Upper lobe of left lung (tissue), 4 donors: Measurements from ENCODE around the gene NECTIN2.

ENCODE experiments used
- EP300 ChIP-seq, 4 donors: sonication (generic); formaldehyde crosslinking; IDR thresholded peaks; one replicate each; pipeline ENCODE4 v1.5.1; 2017; ENCODE audit warnings: antibody characterized with exemption in 4 of 4, control low read depth in 2 of 4
- TF ChIP-seq, protein P1 (sequence below), 6 experiments: fragments of 450-650 bp in 4 of 6; fragments of 200-600 bp in 2 of 6; sonication (generic) in 2 of 6; IDR thresholded peaks; one replicate each; pipeline ENCODE4 v1.5.1; 2016 to 2019; ENCODE audit warnings: antibody characterized with exemption in 6 of 6

DNA sequence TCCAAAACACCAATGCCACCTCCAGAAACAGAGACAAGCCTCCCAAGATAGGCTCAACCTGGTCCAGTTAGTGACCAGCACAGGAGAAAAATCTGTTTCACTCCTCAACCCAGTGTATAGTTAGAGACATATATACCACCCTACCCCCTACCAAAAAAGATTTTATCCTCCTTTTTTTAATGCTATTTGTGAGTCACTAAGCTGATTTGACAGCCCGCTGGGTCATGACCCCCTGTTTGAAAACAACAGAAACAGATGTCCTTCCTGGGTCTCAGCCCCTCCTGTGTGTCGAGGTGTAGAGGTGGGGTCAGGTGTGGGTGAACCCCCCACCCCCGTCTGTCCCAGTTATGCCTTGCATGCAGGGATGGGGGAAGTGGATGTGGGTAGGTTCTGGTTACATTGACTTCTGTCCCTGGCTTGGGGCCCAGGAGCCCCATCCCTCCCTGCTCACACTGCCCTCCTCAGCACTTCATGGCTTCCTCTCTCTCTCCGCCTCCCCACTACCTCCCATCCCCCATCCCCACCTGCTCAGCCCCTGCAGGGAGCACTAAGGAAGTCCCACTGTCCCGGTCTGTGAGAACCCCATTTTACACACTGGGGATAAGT, 30.9 kb downstream of the NECTIN2 start:
- TF ChIP-seq, protein P1, sequence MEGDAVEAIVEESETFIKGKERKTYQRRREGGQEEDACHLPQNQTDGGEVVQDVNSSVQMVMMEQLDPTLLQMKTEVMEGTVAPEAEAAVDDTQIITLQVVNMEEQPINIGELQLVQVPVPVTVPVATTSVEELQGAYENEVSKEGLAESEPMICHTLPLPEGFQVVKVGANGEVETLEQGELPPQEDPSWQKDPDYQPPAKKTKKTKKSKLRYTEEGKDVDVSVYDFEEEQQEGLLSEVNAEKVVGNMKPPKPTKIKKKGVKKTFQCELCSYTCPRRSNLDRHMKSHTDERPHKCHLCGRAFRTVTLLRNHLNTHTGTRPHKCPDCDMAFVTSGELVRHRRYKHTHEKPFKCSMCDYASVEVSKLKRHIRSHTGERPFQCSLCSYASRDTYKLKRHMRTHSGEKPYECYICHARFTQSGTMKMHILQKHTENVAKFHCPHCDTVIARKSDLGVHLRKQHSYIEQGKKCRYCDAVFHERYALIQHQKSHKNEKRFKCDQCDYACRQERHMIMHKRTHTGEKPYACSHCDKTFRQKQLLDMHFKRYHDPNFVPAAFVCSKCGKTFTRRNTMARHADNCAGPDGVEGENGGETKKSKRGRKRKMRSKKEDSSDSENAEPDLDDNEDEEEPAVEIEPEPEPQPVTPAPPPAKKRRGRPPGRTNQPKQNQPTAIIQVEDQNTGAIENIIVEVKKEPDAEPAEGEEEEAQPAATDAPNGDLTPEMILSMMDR (IDR thresholded peaks at IDR 0.05): no peak
- TF ChIP-seq EP300 (IDR thresholded peaks at IDR 0.05): no peak
